ENCODE results near the gene ZNF526.

- no peak for TF ChIP-seq YY1 (IDR thresholded peaks at IDR 0.05; ENCODE audit: insufficient read depth, insufficient read length)
- no peak for TF ChIP-seq ZNF274 (IDR thresholded peaks at IDR 0.05; ENCODE audit: low read depth, low read length)
These were observed 3.2 kb upstream of the ZNF526 start for GRCh38 chr19:42216653-42217519.

All from NT2/D1 (cell line).